ENCODE data around the gene GPAM. TPM values are rescaled to one million over a fixed set of nuclear protein-coding genes. Genes with fewer than 3 reads are reported as not detected.
A peak's percentile ranks its signal among the peaks of the same experiment; 100 is the strongest.

GPAM gene
- total RNA-seq, 1 donor from 2014 or later: 22.2 TPM

GRCh38 chr10:112214298-112214926, 30.8 kb upstream of the GPAM start:
- H3K36me3 ChIP-seq: no peaks in the 10 kb centered on the region
- no peak overlapping the region for H3K4me3 ChIP-seq
- no peak overlapping the region for H3K27ac ChIP-seq (replicated peaks)
- no peak for TF ChIP-seq CTCF (IDR thresholded peaks at IDR 0.05; ENCODE audit: borderline replicate concordance)
- H3K4me1 ChIP-seq: no peaks in the 10 kb centered on the region
- no peak for DNase-seq
- peaks cover 21% of the 10 kb centered on the region for H3K27me3 ChIP-seq (ENCODE audit: low read depth)
- H3K9me3 ChIP-seq (replicated peaks): peaks cover under 1% of the 10 kb centered on the region
- intact Hi-C loops (cut with micrococcal nuclease): no loop called here

- Histone ChIP-seq H3K4me1 (peaks cover under 1% of the 10 kb centered on the region), H3K4me3 (no peak overlapping the region), H3K9me3 (replicated peaks) (no peaks in the 10 kb centered on the region), H3K27me3 (ENCODE audit: low read depth) (peaks cover 21% of the 10 kb centered on the region), H3K36me3 (no peaks in the 10 kb centered on the region), H3K27ac (replicated peaks) (no peak overlapping the region)
- no peak for DNase-seq
- no peak for TF ChIP-seq CTCF (IDR thresholded peaks at IDR 0.05; ENCODE audit: borderline replicate concordance)
- intact Hi-C loops (cut with micrococcal nuclease): no loop called here
Observed at GRCh38 chr10:112213836-112214235, 30.3 kb upstream of the GPAM start.

GRCh38 chr10:112213098-112213823, 29.7 kb upstream of the GPAM start:
- H3K9me3 ChIP-seq (replicated peaks): no peaks in the 10 kb centered on the region
- no peak overlapping the region for H3K27ac ChIP-seq (replicated peaks)
- H3K36me3 ChIP-seq: no peaks in the 10 kb centered on the region
- H3K27me3 ChIP-seq (ENCODE audit: low read depth): peaks cover 21% of the 10 kb centered on the region
- no peak for TF ChIP-seq CTCF (IDR thresholded peaks at IDR 0.05; ENCODE audit: borderline replicate concordance)
- intact Hi-C loops (cut with micrococcal nuclease): no loop called here
- no peak for DNase-seq
- H3K4me1 ChIP-seq: peaks cover 6% of the 10 kb centered on the region
- H3K4me3 ChIP-seq: no peak overlapping the region

- H3K36me3 ChIP-seq: no peaks in the 10 kb centered on the region
- intact Hi-C loops (cut with micrococcal nuclease): no loop called here
- H3K27me3 ChIP-seq (ENCODE audit: low read depth): peaks cover 12% of the 10 kb centered on the region
- DNase-seq: no peak
- no peak overlapping the region for H3K27ac ChIP-seq (replicated peaks)
- no peak overlapping the region for H3K4me3 ChIP-seq
- no peak for TF ChIP-seq CTCF (IDR thresholded peaks at IDR 0.05; ENCODE audit: borderline replicate concordance)
- peaks cover 14% of the 10 kb centered on the region for H3K4me1 ChIP-seq
- H3K9me3 ChIP-seq (replicated peaks): no peaks in the 10 kb centered on the region
Observed at GRCh38 chr10:112210666-112211065, 27.1 kb upstream of the GPAM start.

GRCh38 chr10:112209684-112210131, 26.1 kb upstream of the GPAM start:
- no peak for DNase-seq
- Histone ChIP-seq H3K4me3 (no peak overlapping the region), H3K27ac (replicated peaks) (peak overlapping the region; percentile 51), H3K9me3 (replicated peaks) (no peaks in the 10 kb centered on the region), H3K36me3 (no peaks in the 10 kb centered on the region), H3K27me3 (ENCODE audit: low read depth) (peaks cover 12% of the 10 kb centered on the region), H3K4me1 (peaks cover 14% of the 10 kb centered on the region)
- intact Hi-C loops (cut with micrococcal nuclease): no loop called here
- no peak for TF ChIP-seq CTCF (IDR thresholded peaks at IDR 0.05; ENCODE audit: borderline replicate concordance)
